Left lung (tissue), 10 donors: ENCODE results near the gene DNM3. TPM values are rescaled to one million over a fixed set of nuclear protein-coding genes. Genes with fewer than 3 reads are reported as not detected.
A peak's percentile ranks its signal among the peaks of the same experiment; 100 is the strongest.

Experiments used
- ATAC-seq: fragments of 200-7000 bp; cut with Tn5 transposase; one replicate; pipeline ENCODE4 v1.9.1; 2020; ENCODE audit warnings: moderate library complexity
- DNase-seq, 4 donors: peaks; one replicate each; pipeline ENCODE4 v3.0.0-alpha.2; 2013 to 2020
- H3K27ac ChIP-seq, 2 donors: fragments of 200-600 bp; sonication (generic) in 1 of 2; one replicate each; pipeline versions ENCODE4 v1.5.0 to v1.8.0; 2020 to 2021
- H3K27me3 ChIP-seq, 2 donors: fragments of 200-600 bp; sonication (generic) in 1 of 2; one replicate each; pipeline versions ENCODE4 v1.5.0 to v1.8.0; 2020 to 2021
- H3K36me3 ChIP-seq, 2 donors: fragments of 200-600 bp; sonication (generic) in 1 of 2; one replicate each; pipeline versions ENCODE4 v1.5.0 to v1.8.0; 2020 to 2021
- H3K4me1 ChIP-seq, 2 donors: fragments of 200-600 bp; one replicate each; pipeline ENCODE4 v1.8.0; 2021
- H3K4me3 ChIP-seq, 2 donors: fragments of 200-600 bp; sonication (generic) in 1 of 2; one replicate each; pipeline versions ENCODE4 v1.5.0 to v1.8.0; 2020 to 2021; ENCODE audit warnings: mild to moderate bottlenecking in 1 of 2
- H3K9me3 ChIP-seq, 2 donors: fragments of 200-600 bp; sonication (generic) in 1 of 2; one replicate each; pipeline versions ENCODE4 v1.5.0 to v1.8.0; 2020 to 2021
- CTCF ChIP-seq, 2 donors: fragments of 200-600 bp; sonication (generic) in 1 of 2; IDR thresholded peaks; one replicate each; pipeline versions ENCODE4 v1.5.0 to v1.8.0; 2021; ENCODE audit warnings: antibody characterized with exemption in 2 of 2
- intact Hi-C, 2 donors: fragments of 100-400 bp; cut with DNase I; formaldehyde crosslinking; loops; one replicate each; pipeline versions ENCODE4 v1.11.2 to v1.14.2; 2022
- polyA plus RNA-seq, 6 donors: library from polyadenylated mRNA; unstranded; fragments of 120-200 nt; gene quantifications; one replicate each; pipeline ENCODE4 v1.2.1, GENCODE V29; 2013; ENCODE audit not compliant: insufficient read length in 6 of 6
- total RNA-seq, 2 donors: library from RNA; stranded (reverse); fragmentation: NEBNext Ultra II Directional; extraction: Animal tissue kit (Norgen Biotek cat#: 25700); gene quantifications; one replicate each; pipeline ENCODE4 v1.2.1, GENCODE V29; 2021
- donor health status: DM: no; HTN: yes; CAD: no.
- donor health status: DM: no; HTN: no; CAD: no.

DNM3 gene
- total and polyA plus RNA-seq, 8 donors, result 5.2 to 7.7 (median 6.3) TPM

- Histone ChIP-seq H3K36me3 (no peaks in the 10 kb centered on the region), H3K4me3 (no peak overlapping the region), H3K9me3 (no peaks in the 10 kb centered on the region), H3K27me3 (no peaks in the 10 kb centered on the region), H3K4me1 (no peaks in the 10 kb centered on the region), H3K27ac (no peak overlapping the region)
- ATAC-seq (no peak), DNase-seq (no peak)
- intact Hi-C loops, result no loop called here
- no peak for TF ChIP-seq CTCF (IDR thresholded peaks at IDR 0.05)
Measured at GRCh38 chr1:172147541-172147940, 306.2 kb downstream of the DNM3 start.

- no peak for TF ChIP-seq CTCF (IDR thresholded peaks at IDR 0.05)
- Histone ChIP-seq H3K4me1 (no peaks in the 10 kb centered on the region), H3K27ac (no peak overlapping the region), H3K4me3 (no peak overlapping the region), H3K27me3 (no peaks in the 10 kb centered on the region), H3K9me3 (no peaks in the 10 kb centered on the region), H3K36me3 (no peaks in the 10 kb centered on the region)
- intact Hi-C loops, result no loop called here
- DNase-seq (no peak), ATAC-seq (no peak)
Measured at GRCh38 chr1:172148213-172148612, 306.9 kb downstream of the DNM3 start.

DNA sequence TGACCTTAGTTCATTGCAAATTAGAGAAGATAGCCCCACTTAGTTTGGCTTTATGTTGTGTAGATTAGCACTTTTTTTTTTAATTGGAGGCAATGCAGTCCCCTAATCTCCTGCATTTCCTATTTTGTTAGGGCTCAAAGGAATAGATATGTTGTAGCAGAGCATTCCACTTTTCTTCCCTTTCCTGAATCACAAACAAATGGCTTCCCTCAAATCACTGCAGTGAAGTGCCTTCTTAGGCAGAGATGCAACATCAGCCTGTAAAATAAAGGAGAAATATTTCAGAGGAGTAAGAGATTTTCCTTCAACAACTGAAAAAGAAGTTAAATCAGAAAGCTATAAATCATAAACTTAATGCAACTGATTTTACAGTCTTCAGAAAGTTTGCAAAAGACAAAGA, 307.4 kb downstream of the DNM3 start:
- Histone ChIP-seq H3K27me3 (no peaks in the 10 kb centered on the region), H3K36me3 (no peaks in the 10 kb centered on the region), H3K4me1 (no peaks in the 10 kb centered on the region), H3K9me3 (no peaks in the 10 kb centered on the region), H3K4me3 (no peak overlapping the region), H3K27ac (no peak overlapping the region)
- DNase-seq (no peak), ATAC-seq (no peak)
- intact Hi-C loops, result no loop called here
- TF ChIP-seq CTCF (IDR thresholded peaks at IDR 0.05), result no peak

DNA sequence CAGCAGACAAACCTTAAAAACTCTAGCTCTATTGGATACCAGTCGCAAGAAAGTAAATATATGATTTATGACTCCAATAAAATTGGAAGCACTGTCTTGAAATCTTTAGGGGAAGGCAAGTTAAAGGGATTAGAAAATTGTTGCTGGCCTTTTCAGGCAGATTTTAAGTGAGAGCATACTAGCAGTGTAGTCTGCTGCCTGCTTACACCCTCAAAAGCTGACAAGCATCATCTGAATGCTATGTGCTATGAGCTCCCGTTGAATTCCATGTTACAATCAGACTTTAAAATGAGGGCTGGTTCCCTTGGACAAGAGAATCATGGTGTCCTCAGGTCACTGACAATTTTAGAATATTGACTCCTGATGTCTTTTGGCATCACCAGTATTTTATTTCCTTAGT, 308.0 kb downstream of the DNM3 start:
- no peak for DNase-seq
- intact Hi-C loops, result no loop called here
- Histone ChIP-seq H3K36me3 (no peaks in the 10 kb centered on the region), H3K4me1 (peaks cover 0 to 2% of the 10 kb centered on the region in 2 donors), H3K27ac (no peak overlapping the region), H3K9me3 (no peaks in the 10 kb centered on the region), H3K27me3 (no peaks in the 10 kb centered on the region), H3K4me3 (no peak overlapping the region)
- no peak for ATAC-seq
- TF ChIP-seq CTCF (IDR thresholded peaks at IDR 0.05), result no peak

GRCh38 chr1:172154551-172154950, 313.3 kb downstream of the DNM3 start:
- H3K4me3 ChIP-seq, result no peak overlapping the region
- DNase-seq, result no peak
- intact Hi-C loops, result no loop called here

More at GRCh38 chr1:172154551-172154950, 313.3 kb downstream of the DNM3 start:
- peaks cover 0 to 10% of the 10 kb centered on the region in 2 donors for H3K4me1 ChIP-seq
- H3K36me3 ChIP-seq, result no peaks in the 10 kb centered on the region
- peak; percentile 62 for ATAC-seq
- H3K27me3 ChIP-seq, result no peaks in the 10 kb centered on the region
- TF ChIP-seq CTCF (IDR thresholded peaks at IDR 0.05), result no peak
- no peaks in the 10 kb centered on the region for H3K9me3 ChIP-seq
- peak overlapping the region; percentile 20 to 63 for H3K27ac ChIP-seq
